ENCODE measurements around the gene CDCA5. TPM values are rescaled to one million over a fixed set of nuclear protein-coding genes. Genes with fewer than 3 reads are reported as not detected.

Gene CDCA5
- total RNA-seq, 5 donors from 2014 or later (not counting 1 experiment from before 2014, with no cell fraction given) = 1.2 to 4.2 (median 1.7) TPM

DNA sequence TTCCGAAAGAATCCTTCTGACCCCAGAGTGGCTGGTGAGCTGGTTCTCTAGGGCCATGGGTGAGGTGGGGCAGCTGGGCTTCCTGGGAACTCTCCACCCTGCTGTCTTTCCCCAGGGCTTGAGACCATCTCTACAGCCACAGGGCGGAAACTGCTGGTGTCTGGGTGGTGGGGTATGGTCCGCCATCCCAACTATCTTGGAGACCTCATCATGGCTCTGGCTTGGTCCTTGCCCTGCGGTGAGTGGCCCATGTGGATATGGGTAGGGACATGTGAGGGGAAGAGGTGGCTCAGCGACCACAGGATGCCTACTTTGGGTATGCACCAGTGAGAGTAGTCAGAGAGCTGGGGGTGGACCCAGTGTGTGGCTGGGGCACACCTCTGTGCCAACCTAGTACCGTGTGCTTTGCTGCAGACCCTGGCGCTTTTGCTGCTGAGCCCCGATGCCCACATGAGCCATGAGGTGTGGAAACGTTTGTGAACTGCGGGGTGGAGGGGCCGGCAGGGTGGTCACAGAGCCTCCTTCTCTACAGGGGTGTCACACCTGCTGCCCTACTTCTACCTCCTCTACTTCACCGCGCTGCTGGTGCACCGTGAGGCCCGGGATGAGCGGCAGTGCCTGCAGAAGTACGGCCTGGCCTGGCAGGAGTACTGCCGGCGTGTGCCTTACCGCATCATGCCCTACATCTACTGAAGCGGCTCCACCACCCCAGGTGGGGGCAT is 31.7 kb upstream of the CDCA5 start:
- no peaks in the 10 kb centered on the region for H3K9me3 ChIP-seq
- Mint-ChIP-seq H3K4me3 (peak overlapping the region; percentile 39 to 87 (median 86)), H3K27me3 (no peaks in the 10 kb centered on the region), H3K27ac (peak overlapping the region; percentile 49 to 92), H3K4me1 (peaks cover 41 to 71% (median 62%) of the 10 kb centered on the region in 3 donors), H3K36me3 (peaks cover 21% of the 10 kb centered on the region), H3K9me3 (no peaks in the 10 kb centered on the region)
- CTCF ChIA-PET = no interaction called here
- H3K27me3 ChIP-seq (replicated peaks in 1 of 2; ENCODE audit: control insufficient read depth in 2 of 2, extremely low read depth in 1 of 2, insufficient read depth in 2 of 2, low read length in 1 of 2) = no peaks in the 10 kb centered on the region
- H3K4me3 ChIP-seq (ENCODE audit: control insufficient read depth in 1 of 2, extremely low read depth in 1 of 2, low read length in 1 of 2) = no peak overlapping the region
- peaks cover 0 to 38% of the 10 kb centered on the region in 2 donors for H3K36me3 ChIP-seq (ENCODE audit: control insufficient read depth in 2 of 2, extremely low read depth in 1 of 2, insufficient read depth in 1 of 2, low read length in 1 of 2)
- DNase-seq (no peak), ATAC-seq (replicated peaks in 1 of 4) (no peak)
- POLR2A ChIA-PET = no interaction called here
- no peak overlapping the region for H3K27ac ChIP-seq (ENCODE audit: low read length)
- peaks cover 14 to 64% of the 10 kb centered on the region in 2 experiments for H3K4me1 ChIP-seq (ENCODE audit: control insufficient read depth in 1 of 2, extremely low read depth in 1 of 2, insufficient read depth in 2 of 2, low read length in 2 of 2)
- 96% methylated on average over 15 of the region's 21 CpGs for WGBS (ENCODE audit: insufficient coverage)

DNA sequence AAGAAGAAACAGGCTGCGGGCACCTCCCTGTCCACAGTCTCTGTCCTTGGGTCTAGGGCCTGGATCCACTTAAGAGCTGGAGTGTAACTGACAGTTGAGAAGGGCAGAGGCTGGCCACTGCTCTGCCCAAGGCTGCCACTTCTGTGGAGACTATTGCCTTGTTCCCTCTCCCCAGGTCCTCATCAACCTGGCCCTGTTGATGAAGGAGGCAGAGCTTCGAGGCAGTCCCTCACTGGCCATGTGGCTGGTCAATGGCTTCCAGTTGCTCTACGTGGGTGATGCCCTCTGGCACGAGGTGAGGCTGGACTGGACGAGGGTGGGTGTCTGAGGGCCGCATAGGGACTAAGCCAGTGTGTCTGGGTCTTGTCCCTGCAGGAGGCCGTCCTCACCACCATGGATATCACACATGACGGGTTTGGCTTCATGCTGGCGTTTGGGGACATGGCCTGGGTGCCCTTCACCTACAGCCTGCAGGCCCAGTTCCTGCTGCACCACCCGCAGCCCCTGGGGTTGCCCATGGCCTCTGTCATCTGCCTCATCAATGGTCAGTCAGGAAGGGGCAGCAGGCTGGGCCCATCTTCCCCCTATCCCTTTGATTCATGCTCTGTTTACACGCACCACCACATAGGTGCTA is 30.8 kb upstream of the CDCA5 start:
- POLR2A ChIA-PET = no interaction called here
- 93% methylated on average over 11 of the region's 11 CpGs for WGBS (ENCODE audit: insufficient coverage)
- no peak for DNase-seq
- Histone ChIP-seq H3K27me3 (replicated peaks in 1 of 2; ENCODE audit: control insufficient read depth in 2 of 2, extremely low read depth in 1 of 2, insufficient read depth in 2 of 2, low read length in 1 of 2) (no peaks in the 10 kb centered on the region), H3K9me3 (no peaks in the 10 kb centered on the region), H3K36me3 (ENCODE audit: control insufficient read depth in 2 of 2, extremely low read depth in 1 of 2, insufficient read depth in 1 of 2, low read length in 1 of 2) (peaks cover 0 to 34% of the 10 kb centered on the region in 2 donors), H3K4me1 (ENCODE audit: control insufficient read depth in 1 of 2, extremely low read depth in 1 of 2, insufficient read depth in 2 of 2, low read length in 2 of 2) (peaks cover 14 to 71% of the 10 kb centered on the region in 2 experiments), H3K4me3 (ENCODE audit: control insufficient read depth in 1 of 2, extremely low read depth in 1 of 2, low read length in 1 of 2) (no peak overlapping the region), H3K27ac (ENCODE audit: low read length) (no peak overlapping the region)
- Mint-ChIP-seq H3K36me3 (peaks cover 16% of the 10 kb centered on the region), H3K4me1 (peaks cover 46 to 69% (median 60%) of the 10 kb centered on the region in 3 donors), H3K4me3 (peak overlapping the region in 1 of 3 donors; percentile 100), H3K27ac (peak overlapping the region in 1 of 2 donors; percentile 92), H3K9me3 (no peaks in the 10 kb centered on the region), H3K27me3 (no peaks in the 10 kb centered on the region)
- ATAC-seq (replicated peaks in 1 of 4) = no peak
- CTCF ChIA-PET = no interaction called here

DNA sequence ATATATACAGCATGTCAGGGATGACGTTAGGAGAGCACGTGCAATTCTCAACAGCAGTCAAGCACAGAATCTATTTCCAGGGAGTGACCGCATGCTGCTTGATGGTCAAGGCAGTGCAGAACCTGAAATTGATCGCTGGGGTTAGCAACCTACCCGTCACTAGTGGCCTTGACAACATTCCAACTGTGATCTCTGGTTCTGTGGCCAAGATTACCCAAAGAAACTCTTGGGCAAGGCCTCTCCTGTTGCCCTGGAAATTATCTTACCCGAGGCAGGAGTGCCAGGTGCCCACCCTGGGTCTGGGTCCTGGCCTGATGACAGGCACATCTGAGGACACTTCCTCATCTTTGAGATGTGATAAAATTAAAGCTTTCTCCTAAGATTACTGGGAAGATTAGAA is 30.0 kb upstream of the CDCA5 start:
- DNase-seq (no peak), ATAC-seq (replicated peaks in 1 of 4) (no peak)
- H3K27me3 ChIP-seq (replicated peaks in 1 of 2; ENCODE audit: control insufficient read depth in 2 of 2, extremely low read depth in 1 of 2, insufficient read depth in 2 of 2, low read length in 1 of 2) = no peaks in the 10 kb centered on the region
- H3K36me3 ChIP-seq (ENCODE audit: control insufficient read depth in 2 of 2, extremely low read depth in 1 of 2, insufficient read depth in 1 of 2, low read length in 1 of 2) = peaks cover 0 to 34% of the 10 kb centered on the region in 2 donors
- peaks cover 14 to 71% of the 10 kb centered on the region in 2 experiments for H3K4me1 ChIP-seq (ENCODE audit: control insufficient read depth in 1 of 2, extremely low read depth in 1 of 2, insufficient read depth in 2 of 2, low read length in 2 of 2)
- H3K27ac ChIP-seq (ENCODE audit: low read length) = no peak overlapping the region
- no peaks in the 10 kb centered on the region for H3K9me3 ChIP-seq
- H3K36me3 Mint-ChIP-seq = peaks cover 12% of the 10 kb centered on the region
- H3K4me3 ChIP-seq (ENCODE audit: control insufficient read depth in 1 of 2, extremely low read depth in 1 of 2, low read length in 1 of 2) = no peak overlapping the region
- no peaks in the 10 kb centered on the region for H3K9me3 Mint-ChIP-seq
- ChIA-PET CTCF (interaction anchor here in 1 of 2 donors (1.6 kb wide), 1 partner anchor 8 kb away, joined by 8 read pairs; the partner anchor contains the start of genes FAU and MRPL49), POLR2A (interaction anchor here in 1 of 2 donors (1.2 kb wide), 1 partner anchor 8 kb away, joined by 5 read pairs; the partner anchor contains the start of genes FAU and MRPL49)
- WGBS (ENCODE audit: insufficient coverage) = 98% methylated on average over 6 of the region's 6 CpGs
- peak overlapping the region; percentile 74 to 87 for H3K27ac Mint-ChIP-seq
- no peaks in the 10 kb centered on the region for H3K27me3 Mint-ChIP-seq
- peaks cover 45 to 66% (median 59%) of the 10 kb centered on the region in 3 donors for H3K4me1 Mint-ChIP-seq
- H3K4me3 Mint-ChIP-seq = peak overlapping the region; percentile 13 to 100 (median 84)

DNA sequence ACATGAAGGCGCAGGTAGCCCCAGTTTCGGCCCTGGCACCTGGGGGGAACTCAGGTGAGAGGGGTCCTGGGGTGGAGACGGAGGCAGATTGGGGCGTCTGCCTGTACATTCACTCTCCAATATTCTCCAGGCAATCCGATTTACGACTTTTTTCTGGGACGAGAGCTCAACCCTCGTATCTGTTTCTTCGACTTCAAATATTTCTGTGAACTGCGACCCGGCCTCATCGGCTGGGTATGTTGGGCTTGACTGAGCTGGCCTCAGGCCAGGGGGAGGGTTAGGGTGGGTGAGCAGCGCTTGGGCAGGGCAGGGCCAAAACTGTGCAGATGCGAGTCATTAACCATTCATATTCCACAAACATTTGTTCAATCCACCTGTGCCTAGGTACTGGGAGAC is 29.5 kb upstream of the CDCA5 start:
- H3K4me1 Mint-ChIP-seq = peaks cover 40 to 61% (median 54%) of the 10 kb centered on the region in 3 donors
- H3K9me3 Mint-ChIP-seq = no peaks in the 10 kb centered on the region
- no peak for DNase-seq
- CTCF ChIA-PET = interaction anchor here in 1 of 2 donors (1.6 kb wide), 1 partner anchor 9 kb away, joined by 8 read pairs; the partner anchor contains the start of genes FAU and MRPL49
- Histone ChIP-seq H3K9me3 (no peaks in the 10 kb centered on the region), H3K27ac (ENCODE audit: low read length) (peak overlapping the region; percentile 22), H3K27me3 (replicated peaks in 1 of 2; ENCODE audit: control insufficient read depth in 2 of 2, extremely low read depth in 1 of 2, insufficient read depth in 2 of 2, low read length in 1 of 2) (no peaks in the 10 kb centered on the region), H3K4me3 (ENCODE audit: control insufficient read depth in 1 of 2, extremely low read depth in 1 of 2, low read length in 1 of 2) (peak overlapping the region; percentile 73 to 74), H3K36me3 (ENCODE audit: control insufficient read depth in 2 of 2, extremely low read depth in 1 of 2, insufficient read depth in 1 of 2, low read length in 1 of 2) (peaks cover 4 to 33% of the 10 kb centered on the region in 2 donors), H3K4me1 (ENCODE audit: control insufficient read depth in 1 of 2, extremely low read depth in 1 of 2, insufficient read depth in 2 of 2, low read length in 2 of 2) (peaks cover 14 to 71% of the 10 kb centered on the region in 2 experiments)
- no CpG with 5 or more reads among the region's 14 CpGs for WGBS (ENCODE audit: insufficient coverage)
- peak overlapping the region; percentile 74 to 87 for H3K27ac Mint-ChIP-seq
- no peak for ATAC-seq (replicated peaks in 1 of 4)
- H3K36me3 Mint-ChIP-seq = peaks cover 7% of the 10 kb centered on the region
- peak overlapping the region; percentile 77 to 100 (median 84) for H3K4me3 Mint-ChIP-seq
- H3K27me3 Mint-ChIP-seq = no peaks in the 10 kb centered on the region
- POLR2A ChIA-PET = interaction anchor here in 1 of 2 donors (1.2 kb wide), 1 partner anchor 9 kb away, joined by 5 read pairs; the partner anchor contains the start of genes FAU and MRPL49

DNA sequence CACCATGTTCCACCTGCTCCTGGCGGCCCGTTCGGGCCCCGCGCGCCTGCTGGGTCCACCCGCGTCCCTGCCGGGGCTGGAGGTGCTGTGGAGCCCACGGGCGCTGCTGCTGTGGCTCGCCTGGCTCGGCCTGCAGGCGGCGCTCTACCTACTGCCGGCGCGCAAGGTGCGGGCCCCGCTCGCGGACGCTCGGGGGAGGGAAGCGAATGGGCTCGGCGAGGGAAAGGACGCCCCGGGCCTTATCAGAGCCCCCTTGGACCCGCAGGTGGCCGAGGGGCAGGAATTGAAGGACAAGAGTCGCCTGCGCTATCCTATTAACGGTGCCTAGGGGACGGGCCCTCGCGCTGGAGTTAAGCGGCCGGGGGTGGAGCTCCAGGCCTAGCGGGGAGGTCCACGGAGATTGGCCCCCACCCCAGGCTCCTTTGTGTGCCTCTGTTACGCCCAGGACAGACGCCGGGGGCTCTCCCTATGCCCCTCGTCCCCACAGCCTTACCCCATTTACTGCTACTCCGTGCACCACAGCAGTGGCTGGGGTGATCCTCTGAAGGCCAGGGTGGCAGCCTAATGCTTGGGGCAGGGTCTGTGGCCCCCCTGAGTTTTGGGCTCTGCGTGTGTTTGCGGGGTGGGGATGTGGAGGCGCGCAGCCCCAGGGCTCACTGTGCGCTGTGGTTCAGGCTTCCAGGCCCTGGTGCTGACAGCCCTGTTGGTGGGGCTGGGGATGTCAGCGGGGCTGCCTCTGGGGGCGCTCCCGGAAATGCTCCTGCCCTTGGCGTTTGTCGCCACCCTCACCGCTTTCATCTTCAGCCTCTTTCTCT is 28.9 kb upstream of the CDCA5 start:
- Mint-ChIP-seq H3K4me1 (peaks cover 35 to 57% (median 50%) of the 10 kb centered on the region in 3 donors), H3K27ac (peak overlapping the region; percentile 74 to 87), H3K27me3 (no peaks in the 10 kb centered on the region), H3K9me3 (no peaks in the 10 kb centered on the region), H3K4me3 (peak overlapping the region; percentile 77 to 100 (median 84)), H3K36me3 (peaks cover 4% of the 10 kb centered on the region)
- CTCF ChIA-PET = interaction anchor here (0.5 to 1.6 kb wide), 2 partner anchors 9 to 11 kb away, joined by 4 to 8 read pairs; partner anchors contain the start of genes FAU (in 1 of the 2) and MRPL49 (in 1 of the 2)
- POLR2A ChIA-PET = interaction anchor here (0.5 to 1.6 kb wide), 3 partner anchors 9 to 333 kb away, joined by 4 to 7 read pairs (median 5); partner anchors contain the start of genes FAU (in 2 of the 2) and MRPL49 (in 2 of the 2)
- ATAC-seq (replicated peaks in 1 of 4) (peak; percentile 54 to 64 (median 58)), DNase-seq (peak; percentile 54 to 86 (median 70))
- H3K4me3 ChIP-seq (ENCODE audit: control insufficient read depth in 1 of 2, extremely low read depth in 1 of 2, low read length in 1 of 2) = peak overlapping the region; percentile 73 to 85
- under 1% methylated on average over 47 of the region's 57 CpGs for WGBS (ENCODE audit: insufficient coverage)
- no peaks in the 10 kb centered on the region for H3K27me3 ChIP-seq (replicated peaks in 1 of 2; ENCODE audit: control insufficient read depth in 2 of 2, extremely low read depth in 1 of 2, insufficient read depth in 2 of 2, low read length in 1 of 2)
- H3K36me3 ChIP-seq (ENCODE audit: control insufficient read depth in 2 of 2, extremely low read depth in 1 of 2, insufficient read depth in 1 of 2, low read length in 1 of 2) = peaks cover 9 to 33% of the 10 kb centered on the region in 2 donors
- no peaks in the 10 kb centered on the region for H3K9me3 ChIP-seq
- H3K4me1 ChIP-seq (ENCODE audit: control insufficient read depth in 1 of 2, extremely low read depth in 1 of 2, insufficient read depth in 2 of 2, low read length in 2 of 2) = peaks cover 14 to 66% of the 10 kb centered on the region in 2 experiments
- peak overlapping the region; percentile 66 for H3K27ac ChIP-seq (ENCODE audit: low read length)
